Fibroblast of lung (primary cell): ENCODE data around the gene SMCHD1. TPM values are rescaled to one million over a fixed set of nuclear protein-coding genes. Genes with fewer than 3 reads are reported as not detected.

Experiments
- DNase-seq, 2 donors: peaks; one replicate each; pipeline versions ENCODE4 v3.0.0 to v3.0.0-alpha.2; 2010; ENCODE audit warnings: low read depth in 2 of 2
- H2AFZ ChIP-seq: 2 replicates; pipeline ENCODE4 v1.5.1; 2012; ENCODE audit warnings: low read length, control low read depth, inconsistent platforms
- H3K27ac ChIP-seq: 2 replicates; pipeline ENCODE4 v1.5.1; 2011; ENCODE audit warnings: low read length, control low read depth; ENCODE audit not compliant: insufficient read depth
- H3K27me3 ChIP-seq: 2 replicates; pipeline ENCODE4 v1.5.1; 2011; ENCODE audit warnings: mild to moderate bottlenecking, low read length; ENCODE audit not compliant: control insufficient read depth, insufficient read depth
- H3K36me3 ChIP-seq: 2 replicates; pipeline ENCODE4 v1.5.1; 2011; ENCODE audit warnings: low read length; ENCODE audit not compliant: control insufficient read depth, insufficient read depth
- H3K4me1 ChIP-seq: 2 replicates; pipeline ENCODE4 v1.5.1; 2011; ENCODE audit warnings: low read length; ENCODE audit not compliant: control insufficient read depth, insufficient read depth; ENCODE audit errors: extremely low read depth
- H3K4me2 ChIP-seq: 2 replicates; pipeline ENCODE4 v1.5.1; 2011; ENCODE audit warnings: low read length, control low read depth; ENCODE audit not compliant: insufficient read depth; ENCODE audit errors: extremely low read depth
- H3K4me3 ChIP-seq, 4 experiments: fragments of 200-600 bp in 1 of 4; sonication (generic) in 1 of 4; replicated peaks in 1 of 4; 2 replicates each; pipeline ENCODE4 v1.5.1; 2011 to 2016; ENCODE audit warnings: low read length in 4 of 4, low read depth in 3 of 4, mild to moderate bottlenecking in 3 of 4, control low read depth in 2 of 4, inconsistent platforms in 1 of 4, mixed read lengths in 1 of 4; ENCODE audit not compliant: insufficient read depth in 1 of 4; ENCODE audit errors: control extremely low read depth in 1 of 4
- H3K79me2 ChIP-seq: 2 replicates; pipeline ENCODE4 v1.5.1; 2012; ENCODE audit warnings: mild to moderate bottlenecking, low read length, inconsistent platforms; ENCODE audit not compliant: control insufficient read depth, insufficient read depth
- H3K9ac ChIP-seq: 2 replicates; pipeline ENCODE4 v1.5.1; 2011; ENCODE audit warnings: mild to moderate bottlenecking, low read length, control low read depth; ENCODE audit not compliant: insufficient read depth
- H3K9me3 ChIP-seq: 2 replicates; pipeline ENCODE4 v1.5.1; 2012; ENCODE audit warnings: low read depth, low read length; ENCODE audit not compliant: control insufficient read depth, insufficient read depth
- H4K20me1 ChIP-seq: 2 replicates; pipeline ENCODE4 v1.5.1; 2011; ENCODE audit warnings: low read length; ENCODE audit not compliant: control insufficient read depth, insufficient read depth; ENCODE audit errors: extremely low read depth
- EZH2 ChIP-seq: IDR thresholded peaks from 2 replicates; pipeline ENCODE4 v1.5.1; 2012; ENCODE audit warnings: low read length, control low read depth, mild to moderate bottlenecking; ENCODE audit errors: missing control alignments
- polyA plus RNA-seq, 2 donors: library from polyadenylated mRNA; depleted of rRNA in 1 of 2; stranded (reverse) in 1 of 2; unstranded in 1 of 2; fragments of >200 nt; gene quantifications; 2 replicates each; pipeline ENCODE4 v1.2.1, GENCODE V29; 2011 to 2012; ENCODE audit warnings: missing spikeins in 1 of 2
- total RNA-seq: library from RNA; depleted of rRNA; stranded (reverse); fragments of >200 nt; gene quantifications from 2 replicates; pipeline ENCODE4 v1.2.1, GENCODE V29; 2014
- TF ChIP-seq, protein P1 (sequence below), 2 donors: IDR thresholded peaks in 1 of 2; conservative IDR thresholded peaks in 1 of 2; 1 replicate in 1 of 2; 2 replicates in 1 of 2; pipeline ENCODE4 v1.5.1; 2011 to 2012; ENCODE audit warnings: low read length in 2 of 2, control low read depth in 1 of 2, inconsistent platforms in 1 of 2, low read depth in 1 of 2, mild to moderate bottlenecking in 1 of 2

Gene SMCHD1
- total and polyA plus RNA-seq, 2 donors (not counting 1 experiment from before 2014, with no cell fraction given), result 19.6 to 96.1 TPM

DNA sequence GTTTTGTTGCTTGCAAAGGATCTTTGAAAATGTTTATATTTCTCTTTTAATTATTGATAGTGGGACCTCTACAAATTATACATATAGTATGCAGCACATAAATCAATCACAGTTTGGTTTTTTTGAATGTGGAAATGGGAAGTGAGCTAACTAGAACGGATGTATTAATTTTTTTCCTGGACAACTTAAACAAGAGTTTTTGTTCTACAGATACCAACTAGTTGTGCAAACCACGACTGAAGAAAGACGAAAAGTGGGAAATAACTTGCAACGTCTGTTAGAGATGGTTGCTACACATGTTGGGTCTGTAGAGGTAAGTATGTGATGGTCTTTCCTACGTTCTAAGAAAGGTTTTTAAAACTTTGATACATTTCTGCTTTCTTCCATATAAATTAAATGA is 45.0 kb upstream of the SMCHD1 start:
- H4K20me1 ChIP-seq, result no peaks in the 10 kb centered on the region
- no peak overlapping the region for H3K4me2 ChIP-seq
- no peak overlapping the region for H3K4me3 ChIP-seq
- H3K27me3 ChIP-seq, result no peaks in the 10 kb centered on the region
- no peak for DNase-seq
- H3K36me3 ChIP-seq, result peaks cover 9% of the 10 kb centered on the region
- H3K4me1 ChIP-seq, result no peaks in the 10 kb centered on the region
- H3K79me2 ChIP-seq, result no peaks in the 10 kb centered on the region
- no peak overlapping the region for H3K27ac ChIP-seq
- H3K9me3 ChIP-seq, result no peaks in the 10 kb centered on the region
- H2AFZ ChIP-seq, result no peak overlapping the region
- TF ChIP-seq, protein P1, sequence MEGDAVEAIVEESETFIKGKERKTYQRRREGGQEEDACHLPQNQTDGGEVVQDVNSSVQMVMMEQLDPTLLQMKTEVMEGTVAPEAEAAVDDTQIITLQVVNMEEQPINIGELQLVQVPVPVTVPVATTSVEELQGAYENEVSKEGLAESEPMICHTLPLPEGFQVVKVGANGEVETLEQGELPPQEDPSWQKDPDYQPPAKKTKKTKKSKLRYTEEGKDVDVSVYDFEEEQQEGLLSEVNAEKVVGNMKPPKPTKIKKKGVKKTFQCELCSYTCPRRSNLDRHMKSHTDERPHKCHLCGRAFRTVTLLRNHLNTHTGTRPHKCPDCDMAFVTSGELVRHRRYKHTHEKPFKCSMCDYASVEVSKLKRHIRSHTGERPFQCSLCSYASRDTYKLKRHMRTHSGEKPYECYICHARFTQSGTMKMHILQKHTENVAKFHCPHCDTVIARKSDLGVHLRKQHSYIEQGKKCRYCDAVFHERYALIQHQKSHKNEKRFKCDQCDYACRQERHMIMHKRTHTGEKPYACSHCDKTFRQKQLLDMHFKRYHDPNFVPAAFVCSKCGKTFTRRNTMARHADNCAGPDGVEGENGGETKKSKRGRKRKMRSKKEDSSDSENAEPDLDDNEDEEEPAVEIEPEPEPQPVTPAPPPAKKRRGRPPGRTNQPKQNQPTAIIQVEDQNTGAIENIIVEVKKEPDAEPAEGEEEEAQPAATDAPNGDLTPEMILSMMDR (conservative IDR thresholded peaks at IDR 0.05 in 1 of 2, IDR thresholded peaks at IDR 0.05 in 1 of 2; ENCODE audit: low read depth in 1 of 2, low read length in 2 of 2), result no peak
- TF ChIP-seq EZH2, result no peak
- no peak overlapping the region for H3K9ac ChIP-seq

DNA sequence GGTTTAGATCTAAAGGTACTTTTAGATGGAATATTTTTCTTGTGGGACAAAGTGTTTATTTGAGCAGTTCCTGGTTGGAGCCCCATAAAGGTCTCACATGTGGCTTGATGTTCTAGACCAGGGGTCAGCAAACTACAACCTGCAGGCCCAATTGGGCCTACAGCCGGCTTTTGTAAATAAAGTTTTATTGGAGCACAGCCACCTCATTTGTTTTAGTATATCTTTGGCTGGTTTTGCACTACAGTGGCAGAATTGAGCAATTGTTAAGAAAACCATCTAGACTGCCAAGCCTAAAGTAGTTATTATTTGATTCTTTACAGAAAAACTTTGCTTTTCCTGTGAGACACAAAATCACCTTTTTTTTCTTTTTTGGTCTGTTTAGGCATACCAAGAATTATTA is 42.5 kb upstream of the SMCHD1 start:
- Histone ChIP-seq H3K4me3 (no peak overlapping the region), H3K9ac (no peak overlapping the region), H3K79me2 (no peaks in the 10 kb centered on the region), H3K4me2 (no peak overlapping the region), H4K20me1 (no peaks in the 10 kb centered on the region), H3K4me1 (no peaks in the 10 kb centered on the region), H3K9me3 (no peaks in the 10 kb centered on the region), H2AFZ (no peak overlapping the region), H3K27me3 (no peaks in the 10 kb centered on the region), H3K27ac (no peak overlapping the region), H3K36me3 (peaks cover 9% of the 10 kb centered on the region)
- no peak for TF ChIP-seq EZH2
- TF ChIP-seq, protein P1 (conservative IDR thresholded peaks at IDR 0.05 in 1 of 2, IDR thresholded peaks at IDR 0.05 in 1 of 2; ENCODE audit: low read depth in 1 of 2, low read length in 2 of 2), result no peak
- DNase-seq, result peak in 1 of 2 donors; percentile 67

DNA sequence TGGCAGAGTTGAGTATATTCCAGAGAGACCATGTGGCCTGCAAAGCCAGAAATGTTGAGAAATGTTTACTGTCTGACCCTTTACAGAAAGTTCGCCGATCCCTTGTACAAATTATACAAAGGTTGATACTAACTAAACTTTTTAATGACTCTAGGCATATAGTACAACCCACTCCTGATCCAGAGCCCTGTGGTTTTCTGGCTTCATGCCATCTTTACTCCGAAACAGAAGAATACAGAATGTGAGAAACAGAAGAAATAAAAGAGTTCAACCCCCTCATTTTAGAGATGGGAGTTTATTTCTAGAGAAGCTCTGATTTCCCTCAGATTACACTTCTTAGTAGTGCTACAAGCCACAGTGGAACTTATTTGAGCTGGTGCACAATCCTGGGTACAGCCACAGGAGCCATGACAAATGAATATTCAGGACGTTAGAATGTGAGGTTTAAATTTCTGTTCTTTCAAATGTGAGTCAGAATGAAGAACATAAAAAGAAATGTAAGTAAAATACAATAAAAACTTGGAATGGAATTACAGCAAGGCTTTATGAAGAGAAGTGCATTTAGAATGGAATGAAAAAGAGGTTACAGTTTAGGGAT is 38.0 kb upstream of the SMCHD1 start:
- H3K27ac ChIP-seq, result no peak overlapping the region
- H3K9me3 ChIP-seq, result no peaks in the 10 kb centered on the region
- H3K4me1 ChIP-seq, result no peaks in the 10 kb centered on the region
- H3K4me2 ChIP-seq, result no peak overlapping the region
- no peak overlapping the region for H2AFZ ChIP-seq
- peaks cover 5% of the 10 kb centered on the region for H3K36me3 ChIP-seq
- no peaks in the 10 kb centered on the region for H3K79me2 ChIP-seq
- H3K4me3 ChIP-seq, result no peak overlapping the region
- H3K9ac ChIP-seq, result no peak overlapping the region
- TF ChIP-seq, protein P1 (conservative IDR thresholded peaks at IDR 0.05 in 1 of 2, IDR thresholded peaks at IDR 0.05 in 1 of 2; ENCODE audit: low read depth in 1 of 2, low read length in 2 of 2), result no peak
- no peak for TF ChIP-seq EZH2
- H3K27me3 ChIP-seq, result no peaks in the 10 kb centered on the region
- no peaks in the 10 kb centered on the region for H4K20me1 ChIP-seq
- DNase-seq, result peak in 1 of 2 donors; percentile 59
